Stimulated activated CD8-positive, alpha-beta memory T cell treated with anti-CD3 and anti-CD28 coated beads, Interleukin-15, amount 100 ng/mL, for 1 hour (primary cell): ENCODE data around the gene PCDHGB3.
"Not testable (repeated sequence)": the region's sequence is repeated elsewhere in the genome, so short reads cannot be mapped to it uniquely, and the experiment has no call there.

ENCODE experiments used
- DNase-seq: peaks from one replicate; pipeline ENCODE4 v3.0.0-alpha.2; 2020; ENCODE audit warnings: low read depth

Gene PCDHGB3

DNA sequence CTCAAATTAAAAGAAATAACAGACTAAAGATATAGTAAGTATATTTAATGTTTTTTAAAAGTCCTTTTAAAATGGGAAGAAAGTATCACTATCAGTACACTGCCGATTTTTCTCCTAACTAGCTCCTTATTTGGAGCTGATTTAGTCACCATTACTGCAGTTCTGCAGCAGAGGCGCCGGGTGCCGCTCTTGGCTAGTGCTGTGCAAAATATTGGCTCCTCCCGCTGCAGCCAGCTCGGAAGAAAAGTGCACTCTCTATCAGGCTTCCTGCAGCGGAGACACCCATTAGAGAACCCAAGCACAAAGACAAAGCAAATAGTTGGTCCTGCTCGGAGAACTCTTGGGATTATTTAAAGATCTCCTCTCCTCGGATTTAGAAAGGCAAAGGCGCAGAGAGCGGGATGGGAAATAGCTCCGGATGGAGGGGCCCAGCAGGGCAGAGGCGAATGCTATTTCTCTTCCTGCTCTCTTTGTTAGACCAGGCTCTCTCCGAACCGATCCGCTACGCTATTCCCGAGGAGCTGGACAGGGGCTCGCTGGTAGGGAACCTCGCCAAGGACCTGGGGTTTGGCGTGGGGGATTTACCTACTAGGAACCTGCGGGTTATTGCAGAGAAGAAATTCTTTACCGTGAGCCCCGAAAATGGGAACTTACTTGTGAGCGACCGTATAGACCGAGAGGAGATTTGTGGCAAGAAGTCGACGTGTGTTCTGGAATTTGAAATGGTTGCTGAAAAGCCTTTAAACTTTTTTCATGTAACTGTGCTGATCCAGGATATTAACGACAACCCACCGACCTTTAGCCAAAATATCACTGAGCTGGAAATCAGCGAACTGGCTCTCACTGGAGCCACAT, at the start of gene PCDHGB3:
TSS of gene PCDHGB3 (plus strand) at position 249 of the 855 bp plus-strand sequence. CDS start at position 402, 153 bp downstream.
- peak; percentile 11 for DNase-seq

DNA sequence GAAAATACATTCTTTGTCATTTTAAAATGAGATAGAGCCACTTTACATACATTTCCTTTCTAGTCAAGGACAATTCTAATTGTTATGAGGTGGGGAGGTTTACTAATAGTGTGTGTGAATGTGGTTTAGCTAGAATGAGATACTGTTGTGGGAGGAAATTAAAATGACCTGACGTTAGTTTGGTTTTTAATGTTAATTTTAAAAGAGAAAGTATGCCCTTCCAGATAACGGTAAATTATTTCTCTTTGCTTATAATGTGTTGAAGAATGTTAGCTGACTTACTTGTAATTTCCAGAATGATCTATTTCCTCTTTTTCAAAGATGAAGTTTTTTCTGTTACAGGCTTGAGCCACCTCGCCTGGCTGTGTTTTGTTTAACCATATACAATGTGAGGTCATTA, 47.8 kb upstream of the PCDHGB3 start:
- no peak for DNase-seq

- DNase-seq: peak; percentile 45
Measured at GRCh38 chr5:141326088-141326854, 43.8 kb upstream of the PCDHGB3 start.

GRCh38 chr5:141328231-141328630, 41.8 kb upstream of the PCDHGB3 start:
- DNase-seq: no peak

GRCh38 chr5:141330299-141331080, 39.6 kb upstream of the PCDHGB3 start, which contains the start of gene PCDHGA1:
TSS of gene PCDHGA1 (plus strand) at chr5:141330514.
- no peak for DNase-seq

GRCh38 chr5:141332571-141332970, 37.5 kb upstream of the PCDHGB3 start:
- DNase-seq: not testable (repeated sequence)

DNA sequence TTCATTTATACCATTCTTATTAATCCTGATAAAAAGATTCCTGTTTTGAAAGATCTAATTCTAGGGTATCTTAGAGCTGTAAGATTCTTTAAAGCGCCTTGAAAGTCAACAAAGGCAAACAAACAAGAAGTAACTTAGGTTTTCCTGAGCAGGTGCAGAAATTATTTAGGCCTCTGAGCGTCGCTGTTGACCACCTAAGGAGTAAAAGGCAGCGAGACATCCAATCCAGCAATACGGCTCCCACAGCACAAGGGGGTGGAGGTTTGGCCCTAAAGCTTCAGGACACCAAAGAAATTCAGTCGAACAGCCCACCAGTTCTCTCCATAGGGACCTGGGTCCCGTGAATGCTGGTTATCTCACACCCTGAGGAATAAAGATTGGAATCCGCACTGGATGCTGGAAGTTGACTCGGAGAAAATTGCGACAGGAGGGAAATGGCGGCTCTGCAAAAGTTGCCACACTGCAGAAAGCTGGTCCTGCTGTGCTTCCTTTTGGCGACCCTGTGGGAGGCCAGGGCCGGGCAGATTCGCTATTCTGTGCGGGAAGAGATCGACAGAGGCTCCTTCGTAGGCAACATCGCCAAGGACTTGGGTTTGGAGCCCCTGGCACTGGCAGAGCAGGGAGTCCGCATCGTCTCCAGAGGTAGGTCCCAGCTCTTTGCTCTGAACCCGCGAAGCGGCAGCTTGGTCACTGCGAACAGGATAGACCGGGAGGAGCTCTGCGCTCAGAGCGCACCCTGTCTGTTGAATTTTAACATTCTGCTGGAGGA, 31.3 kb upstream of the PCDHGB3 start, which contains the start of gene PCDHGA2:
TSS of gene PCDHGA2 (plus strand) at position 223 of the 769 bp plus-strand sequence.
- DNase-seq: no peak

DNA sequence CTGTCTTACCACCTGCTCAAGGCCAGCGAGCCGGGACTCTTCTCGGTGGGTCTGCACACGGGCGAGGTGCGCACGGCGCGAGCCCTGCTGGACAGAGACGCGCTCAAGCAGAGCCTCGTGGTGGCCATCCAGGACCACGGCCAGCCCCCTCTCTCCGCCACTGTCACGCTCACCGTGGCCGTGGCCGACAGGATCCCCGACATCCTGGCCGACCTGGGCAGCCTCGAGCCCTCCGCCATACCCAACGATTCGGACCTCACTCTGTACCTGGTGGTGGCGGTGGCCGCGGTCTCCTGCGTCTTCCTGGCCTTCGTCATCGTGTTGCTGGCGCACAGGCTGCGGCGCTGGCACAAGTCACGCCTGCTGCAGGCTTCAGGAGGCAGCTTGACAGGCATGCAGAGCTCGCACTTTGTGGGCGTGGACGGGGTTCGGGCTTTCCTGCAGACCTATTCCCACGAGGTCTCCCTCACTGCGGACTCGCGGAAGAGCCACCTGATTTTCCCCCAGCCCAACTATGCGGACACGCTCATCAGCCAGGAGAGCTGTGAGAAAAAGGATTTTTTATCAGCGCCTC, 29.2 kb upstream of the PCDHGB3 start:
- DNase-seq: not testable (repeated sequence)

DNA sequence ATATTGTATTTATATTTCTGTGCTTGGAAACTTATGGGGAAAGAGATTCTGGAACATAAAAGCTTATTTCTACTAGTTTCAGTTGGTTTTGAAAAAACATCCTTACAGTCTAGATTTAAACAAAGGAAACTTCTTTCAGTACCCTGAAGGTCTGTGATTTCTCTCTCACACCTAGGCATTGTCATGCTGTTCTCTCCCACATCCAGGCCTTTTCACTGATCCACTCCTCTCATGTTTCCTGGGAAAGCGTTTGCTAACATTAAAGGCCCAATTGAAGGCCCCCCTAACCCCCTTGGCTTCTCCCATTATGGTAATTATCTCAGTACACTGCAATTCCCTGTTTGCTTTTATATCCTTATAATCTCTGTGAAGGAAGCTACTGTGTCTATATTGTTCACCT, 27.3 kb upstream of the PCDHGB3 start:
- DNase-seq: no peak

GRCh38 chr5:141343242-141343952, 26.6 kb upstream of the PCDHGB3 start, which contains the start of gene PCDHGA3:
TSS of gene PCDHGA3 (plus strand) at chr5:141343829. CDS start at chr5:141344034, 205 bp downstream.
- no peak for DNase-seq

GRCh38 chr5:141343953-141344463, 26.0 kb upstream of the PCDHGB3 start:
- DNase-seq: no peak

- no peak for DNase-seq
Measured at GRCh38 chr5:141345327-141345726, 24.7 kb upstream of the PCDHGB3 start.

GRCh38 chr5:141346017-141346416, 24.0 kb upstream of the PCDHGB3 start:
- DNase-seq: not testable (repeated sequence)

DNA sequence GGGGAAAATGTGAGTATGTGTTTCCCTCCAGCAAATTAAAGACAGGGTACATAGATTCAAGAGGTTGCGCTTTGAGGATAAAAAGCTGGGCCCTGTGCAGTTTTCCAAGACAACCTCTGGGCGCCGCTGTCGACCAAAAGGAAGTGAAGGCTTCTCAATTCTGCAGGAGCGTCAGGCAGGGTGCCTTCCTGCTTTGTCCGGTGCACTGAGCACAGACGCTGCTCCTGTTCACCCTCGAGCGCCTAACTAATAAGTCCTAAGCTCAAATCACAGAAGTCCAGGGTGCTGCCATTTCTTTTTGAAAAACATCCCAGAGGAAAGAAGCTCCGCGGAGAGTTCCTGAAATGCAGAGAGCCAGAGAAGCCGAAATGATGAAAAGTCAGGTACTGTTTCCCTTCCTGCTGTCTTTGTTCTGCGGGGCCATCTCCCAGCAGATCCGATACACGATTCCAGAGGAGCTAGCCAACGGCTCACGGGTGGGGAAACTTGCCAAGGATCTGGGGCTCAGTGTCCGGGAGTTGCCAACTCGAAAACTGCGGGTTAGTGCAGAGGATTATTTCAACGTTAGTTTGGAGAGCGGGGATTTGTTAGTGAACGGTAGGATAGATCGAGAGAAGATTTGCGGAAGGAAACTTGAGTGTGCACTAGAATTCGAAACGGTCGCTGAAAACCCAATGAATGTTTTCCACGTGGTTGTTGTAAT, 20.0 kb upstream of the PCDHGB3 start, which contains the start of gene PCDHGB1:
TSS of gene PCDHGB1 (plus strand) at position 183 of the 703 bp plus-strand sequence. CDS start at position 345, 162 bp downstream.
- DNase-seq: no peak

GRCh38 chr5:141351591-141351990, 18.5 kb upstream of the PCDHGB3 start:
- DNase-seq: no peak

DNA sequence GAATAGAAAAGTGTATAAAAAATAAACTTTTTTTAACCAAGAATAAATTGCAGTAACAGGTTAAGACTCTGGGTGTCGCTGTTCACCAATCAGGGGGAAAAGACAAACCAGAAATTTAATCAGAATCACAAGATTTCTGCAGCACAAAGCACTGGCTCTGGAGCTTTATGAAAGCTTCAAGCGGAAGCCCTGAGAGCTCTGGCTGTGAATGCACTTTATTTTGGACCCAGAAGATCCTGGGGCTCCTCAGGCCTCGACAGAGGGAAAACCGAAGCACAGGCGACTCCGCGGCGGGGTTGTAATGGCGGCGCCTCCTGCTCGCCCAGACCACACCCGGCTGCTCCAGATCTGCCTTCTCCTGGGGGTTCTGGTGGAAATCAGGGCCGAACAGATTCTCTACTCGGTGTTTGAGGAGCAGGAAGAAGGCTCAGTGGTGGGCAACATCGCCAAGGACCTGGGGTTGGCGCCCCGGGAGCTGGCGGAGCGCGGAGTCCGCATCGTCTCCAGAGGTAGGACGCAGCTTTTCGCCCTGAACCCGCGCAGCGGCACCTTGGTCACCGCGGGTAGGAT, 15.1 kb upstream of the PCDHGB3 start, which contains the start of gene PCDHGA4:
TSS of gene PCDHGA4 (plus strand) at position 122 of the 570 bp plus-strand sequence. CDS start at position 209, 87 bp downstream.
- no peak for DNase-seq

- DNase-seq: no peak
Measured at GRCh38 chr5:141355641-141356040, 14.4 kb upstream of the PCDHGB3 start.

GRCh38 chr5:141356133-141356532, 13.9 kb upstream of the PCDHGB3 start:
- no peak for DNase-seq

GRCh38 chr5:141356950-141357349, 13.1 kb upstream of the PCDHGB3 start:
- DNase-seq: no peak
